HL-60 (cell line): ENCODE measurements around the gene GPR107.
"Not testable (repeated sequence)": the region's sequence is repeated elsewhere in the genome, so short reads cannot be mapped to it uniquely, and the experiment has no call there.

Experiments
- GABPA ChIP-seq: IDR thresholded peaks from 2 replicates; pipeline ENCODE4 v1.6.1; 2012; ENCODE audit warnings: low read depth
- POLR2AphosphoS5 ChIP-seq: IDR thresholded peaks from 2 replicates; pipeline ENCODE4 v1.6.1; 2012; ENCODE audit warnings: low read depth
- REST ChIP-seq: IDR thresholded peaks from 2 replicates; pipeline ENCODE4 v1.6.1; 2012; ENCODE audit warnings: low read depth; ENCODE audit not compliant: insufficient replicate concordance
- TF ChIP-seq, protein P1 (sequence below): IDR thresholded peaks from one replicate; pipeline ENCODE4 v1.5.1; 2011; ENCODE audit warnings: low read length, control low read depth, inconsistent platforms; ENCODE audit not compliant: insufficient read depth

GRCh38 chr9:130021842-130022241 lies 31.9 kb upstream of the GPR107 start:
- not testable (repeated sequence) for TF ChIP-seq GABPA, POLR2AphosphoS5, REST
- TF ChIP-seq, protein P1, sequence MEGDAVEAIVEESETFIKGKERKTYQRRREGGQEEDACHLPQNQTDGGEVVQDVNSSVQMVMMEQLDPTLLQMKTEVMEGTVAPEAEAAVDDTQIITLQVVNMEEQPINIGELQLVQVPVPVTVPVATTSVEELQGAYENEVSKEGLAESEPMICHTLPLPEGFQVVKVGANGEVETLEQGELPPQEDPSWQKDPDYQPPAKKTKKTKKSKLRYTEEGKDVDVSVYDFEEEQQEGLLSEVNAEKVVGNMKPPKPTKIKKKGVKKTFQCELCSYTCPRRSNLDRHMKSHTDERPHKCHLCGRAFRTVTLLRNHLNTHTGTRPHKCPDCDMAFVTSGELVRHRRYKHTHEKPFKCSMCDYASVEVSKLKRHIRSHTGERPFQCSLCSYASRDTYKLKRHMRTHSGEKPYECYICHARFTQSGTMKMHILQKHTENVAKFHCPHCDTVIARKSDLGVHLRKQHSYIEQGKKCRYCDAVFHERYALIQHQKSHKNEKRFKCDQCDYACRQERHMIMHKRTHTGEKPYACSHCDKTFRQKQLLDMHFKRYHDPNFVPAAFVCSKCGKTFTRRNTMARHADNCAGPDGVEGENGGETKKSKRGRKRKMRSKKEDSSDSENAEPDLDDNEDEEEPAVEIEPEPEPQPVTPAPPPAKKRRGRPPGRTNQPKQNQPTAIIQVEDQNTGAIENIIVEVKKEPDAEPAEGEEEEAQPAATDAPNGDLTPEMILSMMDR = not testable (repeated sequence)
